HS-5 (cell line): ENCODE results near the gene C19orf33.
A peak's percentile ranks its signal among the peaks of the same experiment; 100 is the strongest.
"Not testable (repeated sequence)": the region's sequence is repeated elsewhere in the genome, so short reads cannot be mapped to it uniquely, and the experiment has no call there.

ENCODE experiments used
- DNase-seq: peaks from one replicate; pipeline ENCODE4 v3.0.0-alpha.2; 2012; ENCODE audit warnings: low read depth

C19orf33 gene

DNA sequence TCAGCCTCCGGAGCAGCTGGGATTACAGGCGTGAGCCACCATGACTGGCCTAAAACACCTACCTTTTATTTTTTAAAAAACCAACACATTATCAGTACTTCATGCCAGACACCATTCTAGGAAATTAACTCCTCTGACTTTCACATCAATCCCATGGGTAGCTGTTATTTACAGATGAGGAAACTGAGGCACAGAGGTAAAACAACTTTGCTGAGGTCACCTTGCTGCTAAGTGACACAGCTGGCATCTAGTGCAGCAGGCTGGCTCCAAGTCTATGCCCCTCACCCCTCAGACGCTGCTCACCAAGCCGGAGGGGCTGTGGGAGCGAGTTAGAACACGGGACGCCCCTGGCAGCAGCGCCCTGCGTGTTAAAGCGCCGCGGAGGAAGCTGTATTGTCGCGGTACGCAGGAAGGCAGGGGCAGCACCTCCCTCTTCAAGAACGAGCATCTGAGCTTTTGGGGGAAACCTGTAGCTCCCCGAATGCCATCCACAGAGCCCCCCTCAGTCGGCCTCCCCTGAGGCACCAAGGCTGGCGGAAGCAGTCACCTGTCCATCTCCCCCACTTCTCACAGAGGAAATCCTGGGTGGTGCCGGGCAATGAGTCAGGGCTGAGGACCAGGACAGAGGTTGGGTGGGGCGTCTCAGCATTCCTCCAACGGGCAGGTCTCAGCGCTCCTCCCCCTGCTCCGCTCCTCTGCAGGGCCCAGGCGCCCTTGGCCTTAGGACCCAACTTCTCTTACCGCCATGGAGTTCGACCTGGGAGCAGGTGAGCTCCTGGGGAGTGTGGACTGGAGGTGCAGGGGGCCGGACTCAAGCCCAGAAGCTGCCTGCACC is at the start of gene C19orf33:
TSS of gene C19orf33 (plus strand) at position 735 of the 835 bp plus-strand sequence. CDS start at position 746, 11 bp downstream.
- no peak for DNase-seq

DNA sequence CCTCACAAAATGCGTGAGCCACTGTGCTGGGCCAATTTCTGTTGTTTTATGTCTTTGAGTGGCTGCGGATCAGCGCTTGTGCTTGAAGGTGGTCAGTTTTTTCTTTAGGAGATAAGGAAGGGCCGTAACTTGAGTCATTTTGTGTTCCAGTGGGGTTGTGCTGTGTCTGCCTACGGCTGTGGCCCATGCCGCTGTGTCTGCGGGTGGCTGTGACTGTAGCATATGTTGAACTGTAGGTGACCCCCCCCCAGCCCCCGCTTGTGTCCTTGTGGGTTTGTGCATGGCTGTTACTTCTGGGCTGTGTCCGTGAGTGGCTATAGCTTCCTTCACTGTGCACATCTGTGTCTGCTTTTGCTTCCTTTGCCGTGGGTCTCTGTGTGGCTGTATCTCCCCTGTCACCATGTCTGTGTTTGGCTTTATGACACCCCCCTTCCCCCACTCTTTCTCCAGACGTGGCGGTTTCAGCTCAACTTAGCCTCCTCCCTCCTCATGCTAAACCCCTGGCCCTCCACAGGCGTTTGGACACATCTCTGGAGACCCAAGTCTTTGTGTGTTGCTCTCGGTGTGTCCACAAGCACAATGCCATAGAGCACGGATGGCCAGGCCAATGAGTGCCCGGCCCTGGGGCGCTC is 48.6 kb upstream of the C19orf33 start:
- no peak for DNase-seq

- DNase-seq, result not testable (repeated sequence)
These were observed 42.1 kb upstream of the C19orf33 start for GRCh38 chr19:38261942-38262341.

DNA sequence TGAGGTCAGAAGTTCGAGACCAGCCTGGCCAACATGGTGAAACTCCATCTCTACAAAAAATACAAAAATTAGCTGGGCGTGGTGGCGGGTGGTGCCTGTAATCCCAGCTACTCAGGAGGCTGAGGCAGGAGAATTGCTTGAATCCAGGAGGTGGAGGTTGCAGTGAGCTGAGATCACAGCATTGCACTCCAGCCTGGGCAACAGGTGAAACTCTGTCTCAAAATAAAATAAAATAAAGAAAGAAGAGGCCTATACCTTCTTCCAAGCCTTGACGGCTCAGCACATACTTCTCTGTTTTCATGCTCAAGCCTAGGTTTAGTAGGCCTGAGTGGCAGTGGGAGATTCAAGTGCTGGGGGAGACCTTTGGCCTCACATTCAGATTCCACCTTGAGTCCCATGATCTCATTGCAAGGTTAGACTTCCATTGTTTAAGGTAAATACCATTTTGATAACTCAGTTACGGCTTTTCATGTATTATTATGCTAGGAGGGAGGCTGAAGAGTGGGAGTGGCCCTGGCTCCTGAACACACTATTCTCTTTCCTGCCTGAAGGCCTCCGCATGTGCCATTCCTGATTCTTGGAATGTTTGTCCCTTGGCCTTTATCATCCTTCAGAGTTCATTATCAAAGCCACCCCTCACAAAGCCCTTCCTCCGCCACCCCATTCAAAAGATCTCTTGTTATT is 41.3 kb upstream of the C19orf33 start:
- no peak for DNase-seq

GRCh38 chr19:38263689-38264485 is 40.2 kb upstream of the C19orf33 start:
- DNase-seq, result no peak

DNA sequence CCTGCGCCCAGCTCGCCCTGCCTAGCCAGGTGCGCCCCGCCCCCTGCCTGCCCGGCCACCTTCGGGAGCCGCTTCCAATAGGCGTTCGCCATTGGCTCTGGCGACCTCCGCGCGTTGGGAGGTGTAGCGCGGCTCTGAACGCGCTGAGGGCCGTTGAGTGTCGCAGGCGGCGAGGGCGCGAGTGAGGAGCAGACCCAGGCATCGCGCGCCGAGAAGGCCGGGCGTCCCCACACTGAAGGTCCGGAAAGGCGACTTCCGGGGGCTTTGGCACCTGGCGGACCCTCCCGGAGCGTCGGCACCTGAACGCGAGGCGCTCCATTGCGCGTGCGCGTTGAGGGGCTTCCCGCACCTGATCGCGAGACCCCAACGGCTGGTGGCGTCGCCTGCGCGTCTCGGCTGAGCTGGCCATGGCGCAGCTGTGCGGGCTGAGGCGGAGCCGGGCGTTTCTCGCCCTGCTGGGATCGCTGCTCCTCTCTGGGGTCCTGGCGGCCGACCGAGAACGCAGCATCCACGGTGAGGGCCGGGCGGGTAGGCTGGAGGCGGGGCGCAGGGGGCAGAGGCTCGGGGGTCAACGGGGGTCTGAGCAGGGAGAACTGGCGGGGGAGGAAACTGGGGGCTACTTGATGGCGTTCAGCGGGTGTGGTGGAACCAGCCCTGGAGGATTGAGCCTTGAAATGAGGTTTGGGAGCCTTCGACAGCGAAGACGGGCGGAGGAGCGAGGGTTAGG is 39.4 kb upstream of the C19orf33 start, which contains the start of gene SPINT2:
TSS of gene SPINT2 (plus strand) at position 88 of the 727 bp plus-strand sequence. CDS start at position 408, 320 bp downstream.
- DNase-seq, result no peak

DNA sequence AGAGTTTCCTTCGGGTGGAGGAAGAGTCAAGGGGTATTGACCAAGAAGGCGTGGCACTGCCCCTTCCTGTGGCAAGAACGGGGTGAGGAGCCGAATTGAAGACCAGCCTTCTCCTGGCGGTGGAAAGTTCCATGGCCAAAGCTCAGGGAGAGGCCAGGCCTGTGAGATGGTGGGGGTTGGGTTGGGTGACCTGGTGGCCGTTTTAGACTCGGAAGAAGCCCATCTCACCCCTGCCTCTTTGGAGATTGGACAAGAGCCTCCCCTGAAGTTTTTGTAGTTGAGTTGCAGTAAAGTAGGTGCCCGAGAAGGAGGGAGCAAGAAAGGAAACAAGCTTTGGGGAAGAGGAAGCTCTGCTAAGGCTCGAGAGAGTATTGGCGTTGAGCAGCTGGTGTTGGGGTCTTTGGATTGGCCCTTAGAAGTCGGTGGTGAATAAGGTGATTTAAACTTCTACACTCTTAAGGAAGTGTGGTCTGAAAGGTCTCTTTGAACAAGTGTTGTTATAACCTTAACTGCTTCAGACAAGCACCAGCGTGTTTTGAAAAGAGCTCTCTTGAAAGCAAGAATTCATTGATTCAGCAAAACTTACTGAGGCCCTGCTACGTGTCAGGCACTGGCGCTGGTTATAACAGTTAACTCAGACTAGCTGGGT is 38.7 kb upstream of the C19orf33 start:
- DNase-seq, result no peak

- DNase-seq, result no peak
These were observed 38.1 kb upstream of the C19orf33 start for GRCh38 chr19:38265921-38266429.

DNA sequence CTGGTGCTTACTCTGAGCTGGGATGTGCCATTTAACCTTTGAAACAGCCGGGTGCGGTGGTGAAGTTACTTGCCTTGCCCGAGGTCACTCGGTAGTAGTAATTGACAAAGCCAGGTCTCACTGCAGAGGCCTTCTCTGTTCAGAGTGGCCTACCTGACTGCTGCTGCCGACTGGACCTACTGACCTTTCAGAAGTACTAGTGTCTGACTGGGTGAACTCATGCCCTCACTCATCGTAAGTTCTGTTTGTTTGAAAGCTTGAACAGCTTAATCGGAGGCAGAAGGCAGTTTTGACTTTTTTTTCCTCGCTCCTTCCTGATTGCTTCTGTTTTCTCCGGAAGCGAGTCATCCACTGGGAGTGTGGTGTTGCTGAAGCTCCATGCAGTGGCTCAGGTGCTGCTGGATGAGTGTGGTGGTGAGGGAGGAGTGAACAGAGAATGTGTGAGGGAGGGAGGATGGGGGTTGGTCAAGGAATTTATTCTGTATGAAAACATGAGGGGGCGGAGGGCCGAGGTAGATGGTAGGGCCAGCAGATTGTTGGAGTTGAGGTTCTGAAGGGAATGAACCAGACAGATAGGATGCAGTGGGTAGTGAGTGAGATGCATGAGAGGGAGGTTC is 37.0 kb upstream of the C19orf33 start:
- no peak for DNase-seq

DNA sequence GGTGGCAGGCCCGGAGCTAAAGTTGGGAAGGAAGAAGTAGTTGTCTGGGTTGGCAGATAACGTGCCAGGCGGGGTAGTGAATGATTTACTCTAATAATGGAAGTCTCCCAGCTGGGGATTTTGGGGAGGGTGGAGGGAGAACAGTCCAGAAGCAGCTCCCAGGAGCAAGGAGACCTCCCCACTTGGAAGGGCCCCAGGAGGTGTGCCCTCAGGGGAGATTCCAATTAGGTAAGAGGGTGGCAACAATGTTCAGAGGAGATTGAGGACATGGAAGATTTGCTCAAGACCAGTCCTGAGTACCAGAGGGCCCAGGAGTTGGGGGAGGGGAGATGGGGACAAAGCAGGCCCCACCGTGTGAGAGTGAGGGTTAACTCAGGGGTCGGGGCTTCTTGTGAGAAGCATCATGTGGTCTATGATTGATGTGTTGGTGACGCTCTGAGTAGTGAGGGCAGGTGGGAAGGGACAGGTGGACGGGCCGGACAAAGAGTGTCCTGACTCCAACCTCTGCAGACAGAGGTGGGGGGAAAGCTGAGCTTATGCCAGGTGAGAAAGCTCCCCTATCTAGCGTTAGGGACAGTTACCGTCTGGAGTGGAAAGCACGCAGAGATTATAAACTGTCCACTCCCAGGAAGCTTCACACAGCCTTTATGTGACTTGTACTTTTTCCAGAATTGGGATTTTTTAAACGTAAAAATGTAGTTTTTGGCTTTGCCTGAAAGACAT is 36.1 kb upstream of the C19orf33 start:
- no peak for DNase-seq

DNA sequence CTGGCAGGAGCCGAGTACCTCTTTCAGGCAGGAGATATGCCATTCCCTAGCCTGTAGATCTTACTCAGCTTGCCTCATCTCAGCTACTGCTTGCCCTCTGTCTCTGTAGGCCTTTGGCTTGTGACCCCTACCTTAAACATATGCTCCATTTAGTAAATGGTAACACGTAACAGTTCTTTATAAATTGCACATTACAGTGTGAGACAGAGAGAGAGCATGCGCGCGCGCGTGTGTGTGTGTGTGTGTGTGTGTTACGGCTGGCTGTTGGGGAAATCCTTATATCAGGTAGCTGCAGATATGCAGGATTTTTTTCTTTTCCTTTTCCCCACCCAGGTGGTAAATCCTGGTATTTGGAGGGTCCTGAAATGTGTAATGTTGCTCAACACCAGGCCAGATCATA is 35.5 kb upstream of the C19orf33 start:
- DNase-seq, result no peak

DNA sequence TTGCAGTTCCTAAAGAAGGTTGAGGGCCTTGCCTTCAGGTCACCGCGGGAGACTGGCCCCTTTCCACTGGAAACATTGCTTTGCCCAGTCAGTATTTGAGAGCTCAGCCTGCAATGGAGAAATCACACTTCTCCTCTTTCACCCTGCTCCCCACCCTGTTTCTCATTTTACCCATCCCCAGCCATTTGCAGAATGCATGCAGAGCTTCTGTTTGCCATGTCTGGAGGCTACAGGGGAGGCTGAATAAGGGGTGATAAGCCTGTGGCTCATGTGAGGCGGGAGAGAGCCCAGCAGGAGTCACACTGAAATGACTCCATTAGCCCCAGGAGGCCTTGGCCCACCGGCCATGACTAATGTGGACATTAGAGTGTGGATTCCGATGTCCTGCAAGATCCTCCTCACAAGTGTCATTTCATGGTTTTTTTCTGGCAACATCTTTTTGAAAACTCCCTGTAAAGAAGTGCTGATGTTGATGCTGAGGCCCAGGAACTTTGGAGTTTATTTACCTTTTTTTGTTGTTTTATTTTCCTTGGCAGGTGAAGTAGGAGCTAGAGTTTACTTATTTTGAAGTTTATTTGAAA is 33.4 kb upstream of the C19orf33 start:
- no peak for DNase-seq

DNA sequence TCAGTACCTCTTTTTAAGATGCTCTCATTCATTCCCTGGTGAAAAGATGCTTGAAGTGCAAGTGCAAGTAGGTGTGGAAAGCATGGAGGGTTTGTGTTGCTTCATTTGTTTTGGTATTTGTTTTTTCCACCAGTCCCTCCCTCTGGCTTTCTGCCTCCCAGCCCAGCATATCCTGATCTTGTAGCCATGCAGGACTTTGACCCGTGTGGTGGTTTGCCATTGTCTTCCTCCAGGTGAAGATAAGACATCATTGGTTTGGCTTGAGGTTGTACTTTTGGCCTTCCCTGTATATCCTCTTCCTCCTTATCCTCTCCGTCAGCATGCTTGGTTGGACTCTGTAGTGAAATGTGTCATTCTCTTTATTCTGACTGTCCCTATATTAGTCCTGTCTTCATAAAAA is 30.6 kb upstream of the C19orf33 start:
- DNase-seq, result no peak

GRCh38 chr19:38274739-38275138 is 29.3 kb upstream of the C19orf33 start:
- no peak for DNase-seq

DNA sequence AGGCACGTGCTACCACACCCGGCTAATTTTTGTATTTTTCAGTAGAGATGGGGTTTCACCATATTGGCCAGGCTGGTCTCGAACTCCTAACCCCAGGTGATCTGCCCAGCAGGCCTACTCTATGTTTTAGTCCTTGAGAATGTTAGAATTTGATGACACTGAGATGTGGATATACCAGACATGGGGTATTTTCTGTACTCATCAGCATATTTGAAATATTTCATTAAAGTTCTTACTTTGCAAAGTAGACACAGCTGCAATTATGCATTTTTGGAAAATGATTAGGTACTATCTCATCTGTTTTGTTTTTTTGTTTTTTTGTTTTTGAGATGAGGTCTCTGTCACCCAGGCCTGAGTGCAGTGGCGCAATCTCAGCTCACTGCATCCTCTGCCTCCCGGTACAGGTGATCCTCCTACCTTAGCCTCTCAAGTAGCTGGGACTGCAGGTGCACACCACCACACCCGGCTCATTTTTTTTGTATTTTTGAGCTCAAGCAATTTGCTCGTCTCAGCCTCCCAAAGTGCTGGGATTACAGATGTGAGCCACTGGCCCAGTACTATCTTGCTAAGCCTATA is 27.0 kb upstream of the C19orf33 start:
- DNase-seq, result no peak

DNA sequence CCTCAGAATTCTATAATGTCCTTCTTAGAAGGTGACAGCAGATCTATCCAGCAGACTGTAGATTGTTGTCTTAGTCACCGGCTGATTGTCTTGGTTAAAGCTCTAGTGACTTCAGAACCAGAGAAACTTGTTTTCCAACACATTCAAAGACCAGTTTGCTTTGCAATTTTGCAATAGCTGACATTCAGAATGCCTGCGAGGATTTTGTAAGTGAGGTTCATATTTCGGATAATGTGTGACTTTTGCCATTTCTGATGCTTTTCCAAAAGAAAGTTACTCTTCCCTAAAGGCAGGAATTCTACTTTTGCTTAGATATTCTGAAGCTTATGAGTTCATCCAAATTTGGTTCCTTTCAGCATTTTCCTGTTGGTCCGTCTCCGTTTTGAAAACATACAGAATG is 26.5 kb upstream of the C19orf33 start:
- DNase-seq, result no peak

- peak; percentile 65 for DNase-seq
These were observed 25.9 kb upstream of the C19orf33 start for GRCh38 chr19:38277969-38278680.

- DNase-seq, result no peak
These were observed 25.3 kb upstream of the C19orf33 start for GRCh38 chr19:38278751-38279150.
